ENCODE data around the gene PNRC1. TPM values are rescaled to one million over a fixed set of nuclear protein-coding genes. Genes with fewer than 3 reads are reported as not detected.
"Not testable (repeated sequence)": the region's sequence is repeated elsewhere in the genome, so short reads cannot be mapped to it uniquely, and the experiment has no call there.

The PNRC1 gene
- total RNA-seq, 4 donors from 2014 or later, result 189 to 307 (median 245) TPM

DNA sequence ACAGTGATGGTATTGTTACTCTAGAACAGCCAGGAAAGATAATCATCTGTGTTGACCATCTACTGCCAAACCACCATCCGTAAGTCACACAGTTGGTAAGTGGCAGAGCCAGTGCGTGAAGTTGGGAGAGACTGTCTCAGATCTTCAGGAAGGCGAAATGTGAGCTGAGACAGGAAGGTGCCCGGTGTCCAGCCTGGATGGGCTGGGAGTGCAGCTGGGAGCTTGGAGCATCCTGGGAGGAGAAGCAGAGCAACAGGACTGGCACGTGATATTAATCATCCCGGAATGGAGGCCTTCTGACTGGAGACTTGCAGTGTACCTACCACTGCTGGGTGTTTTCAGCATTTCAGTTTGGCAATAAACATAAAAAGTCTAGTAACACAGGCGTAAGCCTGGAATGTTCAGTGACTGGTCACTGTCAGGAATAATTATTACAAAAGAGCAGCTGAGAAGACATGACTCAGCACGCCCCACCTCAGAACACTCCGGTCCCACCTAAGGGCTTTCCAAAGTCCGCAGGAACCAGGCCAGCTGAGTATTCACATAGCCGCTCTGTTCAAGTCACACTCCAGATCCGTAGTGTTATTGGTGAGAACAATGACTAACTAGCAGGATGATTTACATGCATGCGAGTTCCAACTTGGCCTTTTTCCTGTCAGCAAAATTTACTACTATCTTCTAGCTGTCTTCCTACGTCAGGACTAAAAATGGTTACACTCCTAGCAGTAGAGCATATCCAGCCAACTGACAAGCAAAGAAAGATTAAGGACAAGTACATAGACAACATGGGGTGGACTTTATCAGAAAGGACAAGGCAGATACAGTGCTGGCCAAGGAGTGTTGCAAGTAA, 45.1 kb upstream of the PNRC1 start:
- Histone ChIP-seq H3K27me3 (no peaks in the 10 kb centered on the region), H3K36me3 (no peaks in the 10 kb centered on the region), H3K4me1 (peaks cover 0 to 17% of the 10 kb centered on the region in 2 donors), H3K4me3 (replicated peaks in 1 of 3) (no peak overlapping the region), H3K9me3 (no peaks in the 10 kb centered on the region), H3K27ac (peak overlapping the region in 2 of 3 donors; percentile 8 to 22)
- 75% methylated on average over 14 of the region's 14 CpGs for WGBS, 2 donors
- TF ChIP-seq, protein P1, sequence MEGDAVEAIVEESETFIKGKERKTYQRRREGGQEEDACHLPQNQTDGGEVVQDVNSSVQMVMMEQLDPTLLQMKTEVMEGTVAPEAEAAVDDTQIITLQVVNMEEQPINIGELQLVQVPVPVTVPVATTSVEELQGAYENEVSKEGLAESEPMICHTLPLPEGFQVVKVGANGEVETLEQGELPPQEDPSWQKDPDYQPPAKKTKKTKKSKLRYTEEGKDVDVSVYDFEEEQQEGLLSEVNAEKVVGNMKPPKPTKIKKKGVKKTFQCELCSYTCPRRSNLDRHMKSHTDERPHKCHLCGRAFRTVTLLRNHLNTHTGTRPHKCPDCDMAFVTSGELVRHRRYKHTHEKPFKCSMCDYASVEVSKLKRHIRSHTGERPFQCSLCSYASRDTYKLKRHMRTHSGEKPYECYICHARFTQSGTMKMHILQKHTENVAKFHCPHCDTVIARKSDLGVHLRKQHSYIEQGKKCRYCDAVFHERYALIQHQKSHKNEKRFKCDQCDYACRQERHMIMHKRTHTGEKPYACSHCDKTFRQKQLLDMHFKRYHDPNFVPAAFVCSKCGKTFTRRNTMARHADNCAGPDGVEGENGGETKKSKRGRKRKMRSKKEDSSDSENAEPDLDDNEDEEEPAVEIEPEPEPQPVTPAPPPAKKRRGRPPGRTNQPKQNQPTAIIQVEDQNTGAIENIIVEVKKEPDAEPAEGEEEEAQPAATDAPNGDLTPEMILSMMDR (IDR thresholded peaks at IDR 0.05), result no peak
- no peak for TF ChIP-seq POLR2A (IDR thresholded peaks at IDR 0.05)
- intact Hi-C loops (cut with DNase I), result no loop called here
- DNase-seq, result peak; percentile 35 to 37

DNA sequence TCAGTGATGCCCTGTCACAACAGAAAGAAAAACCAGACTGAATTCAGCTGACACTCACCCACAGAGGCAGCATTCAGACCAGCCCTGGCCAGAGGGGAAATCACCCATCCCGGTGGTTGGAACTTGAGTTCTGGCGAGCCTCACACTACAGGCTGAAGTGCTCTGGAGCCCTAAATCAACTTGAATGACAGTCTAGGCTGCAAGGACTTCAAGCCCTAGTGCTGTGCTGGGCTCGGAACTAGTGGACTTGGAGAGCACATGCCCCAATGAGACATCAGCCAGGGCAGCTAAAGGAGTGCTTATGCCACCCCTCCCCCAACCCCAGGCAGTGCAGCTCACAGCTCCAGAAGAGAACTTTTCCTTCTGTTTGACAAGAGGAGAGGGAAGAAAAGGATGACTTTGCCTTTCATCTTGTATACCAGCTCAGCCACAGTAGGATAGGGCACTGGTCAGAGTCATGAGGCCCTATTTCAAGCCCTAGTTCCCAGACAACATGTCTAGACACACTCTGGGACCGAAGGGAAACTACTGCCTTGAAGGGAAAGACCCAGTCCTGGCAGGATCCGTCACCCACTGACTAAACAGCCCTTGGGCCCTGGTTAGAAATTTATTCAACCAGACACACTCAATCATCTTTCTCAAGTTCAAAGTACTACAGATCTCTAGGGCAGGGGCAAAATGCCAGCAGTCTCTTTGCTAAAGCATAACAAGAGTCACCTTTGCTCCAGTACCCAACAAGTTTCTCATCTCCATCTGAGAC, 43.2 kb upstream of the PNRC1 start:
- Histone ChIP-seq H3K27ac (no peak overlapping the region), H3K36me3 (no peaks in the 10 kb centered on the region), H3K4me1 (peaks cover 0 to 17% of the 10 kb centered on the region in 2 donors), H3K9me3 (no peaks in the 10 kb centered on the region), H3K27me3 (no peaks in the 10 kb centered on the region), H3K4me3 (replicated peaks in 1 of 3) (no peak overlapping the region)
- DNase-seq, result no peak
- 34 to 63% methylated on average over 4 to 5 of the region's 5 CpGs for WGBS, 2 donors
- intact Hi-C loops (cut with DNase I), result no loop called here
- no peak for TF ChIP-seq POLR2A (IDR thresholded peaks at IDR 0.05)
- TF ChIP-seq, protein P1 (IDR thresholded peaks at IDR 0.05), result no peak

DNA sequence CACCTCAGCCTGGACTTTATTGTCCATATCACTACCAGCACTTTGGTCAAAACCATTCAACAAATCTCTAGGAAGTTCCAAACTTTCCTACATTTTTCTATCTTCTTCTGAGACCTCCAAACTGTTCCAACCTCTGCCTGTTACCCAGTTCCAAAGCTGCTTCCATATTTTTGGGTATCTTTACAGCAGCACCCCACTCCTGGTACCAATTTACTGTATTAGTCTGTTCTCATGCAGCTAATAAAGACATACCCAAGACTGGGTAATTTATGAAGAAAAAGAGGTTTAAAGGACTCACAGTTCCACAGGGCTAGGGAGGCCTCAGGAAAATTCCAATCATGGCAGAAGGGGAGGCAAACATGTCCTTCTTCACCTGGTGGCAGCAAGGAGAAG, 42.7 kb upstream of the PNRC1 start:
- H3K27me3 ChIP-seq; H3K27ac ChIP-seq; H3K9me3 ChIP-seq; H3K4me3 ChIP-seq (replicated peaks in 1 of 3); intact Hi-C loops (cut with DNase I); DNase-seq; H3K36me3 ChIP-seq: not testable (repeated sequence)
- peaks cover 0 to 17% of the 10 kb centered on the region in 2 donors for H3K4me1 ChIP-seq

DNA sequence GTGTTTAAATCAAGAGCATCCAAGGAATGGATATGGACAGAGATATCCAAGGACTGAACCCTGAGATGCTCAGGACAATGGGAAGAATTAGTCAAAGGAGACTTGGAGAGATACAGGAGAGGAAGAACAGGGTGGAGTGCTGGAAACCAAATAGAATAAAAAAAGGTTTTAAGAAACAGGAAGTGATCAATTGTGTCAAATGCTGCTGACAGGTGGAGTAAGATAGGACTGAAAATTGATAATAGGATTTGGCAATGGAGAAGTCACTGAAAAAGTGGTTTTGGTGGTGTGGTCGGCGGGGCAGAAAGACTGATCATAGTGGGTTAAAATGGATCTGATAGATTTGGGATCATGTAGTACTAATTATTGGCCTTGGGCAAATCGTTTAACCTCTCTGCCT, 37.9 kb upstream of the PNRC1 start:
- intact Hi-C loops (cut with DNase I), result no loop called here
- no peaks in the 10 kb centered on the region for H3K9me3 ChIP-seq
- TF ChIP-seq, protein P1 (IDR thresholded peaks at IDR 0.05), result no peak
- TF ChIP-seq POLR2A (IDR thresholded peaks at IDR 0.05), result no peak
- H3K4me1 ChIP-seq, result no peaks in the 10 kb centered on the region
- H3K36me3 ChIP-seq, result no peaks in the 10 kb centered on the region
- WGBS, 2 donors, result 82 to 90% methylated on average over 3 of the region's 3 CpGs
- no peak overlapping the region for H3K27ac ChIP-seq
- no peak for DNase-seq
- H3K27me3 ChIP-seq, result no peaks in the 10 kb centered on the region
- no peak overlapping the region for H3K4me3 ChIP-seq (replicated peaks in 1 of 3)

DNA sequence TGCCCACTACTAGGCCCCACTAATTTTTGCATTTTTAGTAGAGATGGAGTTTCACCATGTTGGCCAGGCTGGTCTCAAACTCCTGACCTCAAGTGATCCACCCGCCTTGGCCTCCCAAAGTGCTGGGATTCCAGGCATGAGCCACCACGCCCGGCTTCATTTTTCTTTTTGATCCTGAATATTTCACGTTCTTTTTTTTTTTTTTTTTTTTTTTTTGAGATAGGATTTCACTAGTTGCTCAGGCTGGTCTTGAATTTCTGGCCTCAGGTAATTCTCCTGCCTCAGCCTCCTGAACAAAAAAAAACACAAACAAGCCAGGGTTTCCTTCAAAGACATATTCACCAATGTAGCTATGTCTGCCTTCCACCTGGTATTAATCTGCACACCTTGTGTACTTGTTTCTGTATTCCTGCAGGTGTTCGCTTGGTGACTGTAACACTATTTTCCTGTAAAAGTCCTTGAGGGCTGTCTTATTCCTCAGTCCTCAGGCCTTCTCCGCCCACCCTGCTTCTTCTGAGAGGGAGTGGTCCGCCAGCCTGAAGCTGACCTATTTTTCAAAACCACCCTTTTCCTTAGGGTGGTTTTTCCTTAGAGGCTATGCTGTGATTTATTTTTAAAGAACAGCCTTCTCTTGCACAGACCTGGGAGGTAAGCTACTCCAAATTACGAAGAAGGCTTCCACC, 36.1 kb upstream of the PNRC1 start:
- Histone ChIP-seq H3K36me3 (no peaks in the 10 kb centered on the region), H3K4me1 (no peaks in the 10 kb centered on the region), H3K9me3 (no peaks in the 10 kb centered on the region), H3K27ac (no peak overlapping the region), H3K27me3 (no peaks in the 10 kb centered on the region), H3K4me3 (replicated peaks in 1 of 3) (no peak overlapping the region)
- DNase-seq, result no peak
- TF ChIP-seq POLR2A (IDR thresholded peaks at IDR 0.05), result no peak
- TF ChIP-seq, protein P1 (IDR thresholded peaks at IDR 0.05), result no peak
- 89 to 94% methylated on average over 8 of the region's 8 CpGs for WGBS, 2 donors
- intact Hi-C loops (cut with DNase I), result no loop called here
